Keratinocyte (primary cell): ENCODE measurements around the gene SLCO2B1. TPM values are rescaled to one million over a fixed set of nuclear protein-coding genes. Genes with fewer than 3 reads are reported as not detected.

Experiments used
- DNase-seq: peaks from one replicate; pipeline ENCODE4 v3.0.0-alpha.2; 2011; ENCODE audit warnings: low read depth, missing footprints, low spot score
- FAIRE-seq: peaks from 2 replicates; lab custom pipeline; 2011; peaks lifted over from hg19 to GRCh38; lab: Jason Lieb, UNC
- H2AFZ ChIP-seq: 2 replicates; pipeline ENCODE4 v1.6.0; 2012; ENCODE audit warnings: low read length, control low read depth, inconsistent platforms; ENCODE audit not compliant: control insufficient read depth
- H3K27ac ChIP-seq: 2 replicates; pipeline ENCODE4 v1.5.1; 2011; ENCODE audit warnings: low read length; ENCODE audit not compliant: control insufficient read depth, insufficient read depth
- H3K27me3 ChIP-seq: 3 replicates; pipeline ENCODE4 v1.6.0; 2011; ENCODE audit warnings: low read length; ENCODE audit not compliant: control insufficient read depth, insufficient read depth; ENCODE audit errors: extremely low read depth
- H3K36me3 ChIP-seq, 2 experiments: 2 replicates in 1 of 2; 3 replicates in 1 of 2; pipeline ENCODE4 v1.5.1; 2011; ENCODE audit warnings: low read length in 2 of 2, mild to moderate bottlenecking in 1 of 2; ENCODE audit not compliant: control insufficient read depth in 2 of 2, insufficient read depth in 2 of 2; ENCODE audit errors: extremely low read depth in 1 of 2
- H3K4me1 ChIP-seq: 3 replicates; pipeline ENCODE4 v1.5.1; 2011; ENCODE audit warnings: low read length; ENCODE audit not compliant: control insufficient read depth, insufficient read depth; ENCODE audit errors: extremely low read depth
- H3K4me2 ChIP-seq: 3 replicates; pipeline ENCODE4 v1.6.0; 2011; ENCODE audit warnings: low read depth, low read length; ENCODE audit not compliant: control insufficient read depth, insufficient read depth; ENCODE audit errors: extremely low read depth
- H3K4me3 ChIP-seq, 3 experiments: fragments of 200-600 bp in 1 of 3; sonication (generic) in 1 of 3; 2 replicates in 2 of 3; 3 replicates in 1 of 3; pipeline ENCODE4 v1.5.1; 2011 to 2016; ENCODE audit warnings: low read length in 3 of 3, mild to moderate bottlenecking in 3 of 3, control low read depth in 2 of 3, inconsistent platforms in 1 of 3, low read depth in 1 of 3, mixed read lengths in 1 of 3, mixed run types in 1 of 3, moderate library complexity in 1 of 3; ENCODE audit not compliant: control insufficient read depth in 2 of 3, insufficient read depth in 2 of 3; ENCODE audit errors: extremely low read depth in 1 of 3
- H3K79me2 ChIP-seq: 2 replicates; pipeline ENCODE4 v1.6.0; 2012; ENCODE audit warnings: low read length; ENCODE audit not compliant: control insufficient read depth, insufficient read depth
- H3K9ac ChIP-seq: 3 replicates; pipeline ENCODE4 v1.6.0; 2011; ENCODE audit warnings: low read length; ENCODE audit not compliant: control insufficient read depth, insufficient read depth; ENCODE audit errors: extremely low read depth
- H3K9me1 ChIP-seq: 3 replicates; pipeline ENCODE4 v1.6.0; 2011; ENCODE audit warnings: low read length; ENCODE audit not compliant: control insufficient read depth, insufficient read depth; ENCODE audit errors: extremely low read depth
- H3K9me3 ChIP-seq: 2 replicates; pipeline ENCODE4 v1.5.1; 2012; ENCODE audit warnings: low read depth, low read length; ENCODE audit not compliant: control insufficient read depth
- H4K20me1 ChIP-seq: 3 replicates; pipeline ENCODE4 v1.6.0; 2011; ENCODE audit warnings: low read length; ENCODE audit not compliant: control insufficient read depth, insufficient read depth; ENCODE audit errors: extremely low read depth
- CTCF ChIP-seq, 3 experiments: IDR thresholded peaks in 1 of 3; conservative IDR thresholded peaks in 1 of 3; optimal IDR thresholded peaks in 1 of 3; 2 replicates in 2 of 3; 3 replicates in 1 of 3; pipeline versions ENCODE3 to v1.5.1; 2011; ENCODE audit warnings: low read length in 3 of 3, mild to moderate bottlenecking in 3 of 3, moderate library complexity in 2 of 3, control low read depth in 1 of 3, inconsistent platforms in 1 of 3; ENCODE audit not compliant: insufficient read depth in 2 of 3; ENCODE audit errors: extremely low read depth in 1 of 3
- EZH2 ChIP-seq: IDR thresholded peaks from one replicate; pipeline ENCODE4 v1.6.1; 2012; ENCODE audit warnings: inconsistent platforms, mild to moderate bottlenecking, low read length, moderate library complexity
- dilution Hi-C: fragments of 300-500 bp; cut with MboI; formaldehyde crosslinking; loops from one replicate; pipeline ENCODE4 v1.7.0; 2020; ENCODE audit warnings: low sequenced_read_pairs; ENCODE audit not compliant: extremely low pct_ligation_motif_present
- polyA plus RNA-seq, 5 experiments: library from polyadenylated mRNA; depleted of rRNA in 3 of 5; stranded (reverse) in 3 of 5; stranded (forward) in 1 of 5; unstranded in 1 of 5; fragments of >200 nt; gene quantifications; 1 replicate in 1 of 5; 2 replicates in 3 of 5; 3 replicates in 1 of 5; pipeline versions ENCODE4 v1.2.1 to v1.2.3, GENCODE V29; 2011 to 2012; ENCODE audit warnings: missing spikeins in 2 of 5, low read depth in 1 of 5, low replicate concordance in 1 of 5

SLCO2B1 gene
- polyA plus RNA-seq, 1 donor (not counting 4 experiments of a cell fraction or from before 2014, with no cell fraction given) = not detected

DNA sequence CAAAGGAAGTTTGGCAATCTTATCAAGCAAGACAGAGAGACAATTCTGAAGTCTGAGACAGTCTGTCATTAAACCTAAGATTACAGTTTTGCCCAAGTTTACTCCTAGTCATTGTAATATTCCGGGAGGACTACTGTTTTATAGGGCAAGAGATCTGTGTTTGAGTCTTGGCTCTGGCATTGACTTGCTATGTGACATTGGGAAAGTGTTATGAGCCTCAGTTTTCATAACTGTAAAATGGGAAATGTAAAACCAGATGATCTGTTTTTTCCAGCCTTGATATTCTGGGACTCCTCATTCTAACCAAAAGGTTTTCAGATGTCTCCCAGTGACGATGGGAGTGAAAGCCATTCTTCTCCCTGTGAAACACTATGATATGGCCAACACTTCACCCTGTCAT is 24.3 kb upstream of the SLCO2B1 start:
- Histone ChIP-seq H3K9me3 (no peaks in the 10 kb centered on the region), H3K27me3 (no peaks in the 10 kb centered on the region), H4K20me1 (no peaks in the 10 kb centered on the region), H3K79me2 (no peaks in the 10 kb centered on the region), H3K4me3 (no peak overlapping the region), H3K4me2 (no peak overlapping the region), H3K27ac (no peak overlapping the region), H2AFZ (no peak overlapping the region), H3K36me3 (no peaks in the 10 kb centered on the region), H3K9ac (no peak overlapping the region), H3K9me1 (no peaks in the 10 kb centered on the region), H3K4me1 (no peaks in the 10 kb centered on the region)
- TF ChIP-seq EZH2 (no peak), CTCF (optimal IDR thresholded peaks at IDR 0.05 in 1 of 3, IDR thresholded peaks at IDR 0.05 in 1 of 3, conservative IDR thresholded peaks at IDR 0.05 in 1 of 3; ENCODE audit: extremely low read depth in 1 of 3, insufficient read depth in 2 of 3, low read length in 3 of 3) (no peak)
- dilution Hi-C loops = no loop called here
- FAIRE-seq (no peak), DNase-seq (no peak)

GRCh38 chr11:75132080-75132479 is 18.8 kb upstream of the SLCO2B1 start:
- dilution Hi-C loops = no loop called here
- H3K9ac ChIP-seq = no peak overlapping the region
- H3K27me3 ChIP-seq = no peaks in the 10 kb centered on the region
- no peaks in the 10 kb centered on the region for H3K9me3 ChIP-seq
- H3K4me3 ChIP-seq = no peak overlapping the region
- H3K36me3 ChIP-seq = no peaks in the 10 kb centered on the region
- DNase-seq (no peak), FAIRE-seq (no peak)
- no peak overlapping the region for H3K27ac ChIP-seq
- H3K79me2 ChIP-seq = no peaks in the 10 kb centered on the region
- H3K4me1 ChIP-seq = no peaks in the 10 kb centered on the region
- H2AFZ ChIP-seq = no peak overlapping the region
- no peaks in the 10 kb centered on the region for H3K9me1 ChIP-seq
- no peak overlapping the region for H3K4me2 ChIP-seq
- TF ChIP-seq CTCF (optimal IDR thresholded peaks at IDR 0.05 in 1 of 3, IDR thresholded peaks at IDR 0.05 in 1 of 3, conservative IDR thresholded peaks at IDR 0.05 in 1 of 3; ENCODE audit: extremely low read depth in 1 of 3, insufficient read depth in 2 of 3, low read length in 3 of 3) (no peak), EZH2 (no peak)
- no peaks in the 10 kb centered on the region for H4K20me1 ChIP-seq
